Ascending aorta (tissue), 2 donors: ENCODE data around the gene CAMKMT. TPM values are rescaled to one million over a fixed set of nuclear protein-coding genes. Genes with fewer than 3 reads are reported as not detected.
"Not testable (repeated sequence)": the region's sequence is repeated elsewhere in the genome, so short reads cannot be mapped to it uniquely, and the experiment has no call there.

Experiments used
- DNase-seq, 2 donors: peaks; one replicate each; pipeline ENCODE4 v3.0.0-alpha.2; 2019; ENCODE audit warnings: low spot score in 2 of 2
- H3K27ac ChIP-seq, 2 donors: fragments of 200-600 bp; sonication (generic); one replicate each; pipeline ENCODE4 v1.5.1; 2016 to 2017; ENCODE audit warnings: mild to moderate bottlenecking in 1 of 2
- H3K27me3 ChIP-seq: fragments of 200-600 bp; sonication (generic); one replicate; pipeline ENCODE4 v1.5.1; 2017
- H3K36me3 ChIP-seq, 2 donors: fragments of 200-600 bp; sonication (generic); one replicate each; pipeline ENCODE4 v1.5.1; 2016
- H3K4me1 ChIP-seq, 2 donors: fragments of 200-600 bp; sonication (generic); one replicate each; pipeline ENCODE4 v1.5.1; 2016 to 2017; ENCODE audit warnings: mild to moderate bottlenecking in 1 of 2
- H3K4me3 ChIP-seq, 2 donors: fragments of 200-600 bp; sonication (generic); one replicate each; pipeline ENCODE4 v1.5.1; 2016 to 2017; ENCODE audit warnings: mild to moderate bottlenecking in 1 of 2
- H3K9me3 ChIP-seq, 2 donors: fragments of 200-600 bp; sonication (generic); one replicate each; pipeline ENCODE4 v1.5.1; 2016
- CTCF ChIP-seq, 3 experiments: fragments of 200-600 bp in 2 of 3; fragments of 450-650 bp in 1 of 3; sonication (generic) in 2 of 3; IDR thresholded peaks; one replicate each; pipeline ENCODE4 v1.5.1; 2016 to 2019; ENCODE audit warnings: antibody characterized with exemption in 3 of 3, mild to moderate bottlenecking in 1 of 3, moderate library complexity in 1 of 3
- intact Hi-C: fragments of 100-400 bp; cut with DNase I; formaldehyde crosslinking; loops from one replicate; pipeline ENCODE4 v1.15.1; 2023
- total RNA-seq: library from RNA; depleted of rRNA; stranded (reverse); fragments of >200 nt; gene quantifications from one replicate; pipeline ENCODE4 v1.1.0, GENCODE V29; 2016

The CAMKMT gene
- total RNA-seq, 1 donor from 2014 or later: 5.1 TPM

DNA sequence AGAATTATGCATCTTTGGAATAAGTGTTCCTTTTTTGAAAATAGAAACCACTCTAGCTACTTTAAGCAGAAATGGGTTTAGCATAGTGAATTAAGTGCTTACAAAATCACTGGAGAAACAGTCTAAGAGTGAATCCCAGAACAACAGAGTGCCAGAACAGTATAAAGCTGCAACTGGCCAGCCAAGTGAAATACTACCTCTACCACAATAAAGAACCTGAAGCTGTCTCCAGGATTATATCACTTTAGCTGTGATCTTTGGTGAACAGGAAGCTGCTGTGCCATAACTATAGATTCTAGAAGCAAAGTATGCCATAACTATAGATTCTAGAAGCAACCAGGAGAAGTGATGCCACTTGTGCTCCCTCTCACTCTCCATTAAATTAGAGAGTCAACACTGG is 7.6 kb downstream of the CAMKMT start:
- intact Hi-C loops: loop anchor here (10.0 kb wide), 1 partner anchor 285 kb away; no protein-coding TSS in a partner anchor

DNA sequence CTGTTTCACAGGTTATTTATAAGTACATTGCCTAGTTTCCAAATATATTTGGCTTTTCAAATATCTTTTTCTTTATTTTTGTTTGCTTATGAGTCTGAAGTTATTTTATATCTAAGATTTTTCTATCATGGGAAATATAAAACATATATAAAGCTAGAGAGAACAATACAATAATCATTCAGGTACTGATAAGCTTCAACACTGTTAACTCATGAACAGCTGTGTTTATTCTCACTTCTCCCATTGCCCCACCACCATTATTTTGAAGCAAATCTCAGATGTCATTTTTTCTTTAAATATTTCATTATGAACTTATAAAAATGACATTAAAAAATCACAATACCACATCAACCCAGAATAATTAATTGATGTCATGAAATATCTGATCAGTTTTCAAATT is 9.7 kb downstream of the CAMKMT start:
- DNase-seq: no peak
- no peaks in the 10 kb centered on the region for H3K4me1 ChIP-seq
- no peak overlapping the region for H3K4me3 ChIP-seq
- no peaks in the 10 kb centered on the region for H3K27me3 ChIP-seq
- H3K36me3 ChIP-seq: no peaks in the 10 kb centered on the region
- no peak for TF ChIP-seq CTCF (IDR thresholded peaks at IDR 0.05)
- intact Hi-C loops: no loop called here
- peaks cover 0 to 11% of the 10 kb centered on the region in 2 donors for H3K9me3 ChIP-seq
- no peak overlapping the region for H3K27ac ChIP-seq

More for the DNA sequence above, 7.6 kb downstream of the CAMKMT start:
- Histone ChIP-seq H3K9me3 (peaks cover 0 to 11% of the 10 kb centered on the region in 2 donors), H3K27me3 (no peaks in the 10 kb centered on the region), H3K4me3 (no peak overlapping the region), H3K36me3 (no peaks in the 10 kb centered on the region), H3K4me1 (no peaks in the 10 kb centered on the region), H3K27ac (no peak overlapping the region)
- DNase-seq: no peak
- no peak for TF ChIP-seq CTCF (IDR thresholded peaks at IDR 0.05)

- Histone ChIP-seq H3K36me3 (no peaks in the 10 kb centered on the region), H3K27ac (no peak overlapping the region), H3K9me3 (peaks cover 0 to 11% of the 10 kb centered on the region in 2 donors), H3K4me3 (no peak overlapping the region), H3K27me3 (no peaks in the 10 kb centered on the region), H3K4me1 (no peaks in the 10 kb centered on the region)
- intact Hi-C loops: no loop called here
- no peak for TF ChIP-seq CTCF (IDR thresholded peaks at IDR 0.05)
- DNase-seq: no peak
Observed at GRCh38 chr2:44372246-44372645, 10.5 kb downstream of the CAMKMT start.

DNA sequence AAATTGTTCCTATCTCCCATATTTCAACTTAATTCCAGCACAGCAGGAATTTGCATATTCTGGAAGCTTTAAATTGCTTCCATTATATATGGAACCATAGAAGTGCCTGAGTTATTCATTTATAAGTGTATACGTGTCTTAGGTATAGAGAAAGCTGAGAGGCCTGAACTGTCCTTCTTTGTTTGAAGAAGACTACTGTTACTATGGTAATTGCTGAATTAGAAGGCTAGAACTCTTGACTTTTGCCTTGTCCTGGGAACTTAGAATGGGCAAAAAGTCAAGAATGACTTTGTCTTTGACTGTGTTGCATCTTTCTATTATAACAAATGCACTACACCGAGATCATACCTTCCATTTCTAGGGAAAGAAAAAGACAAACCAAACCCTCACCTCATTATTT is 15.7 kb downstream of the CAMKMT start:
- intact Hi-C loops: no loop called here
- no peak for DNase-seq
- H3K27me3 ChIP-seq: no peaks in the 10 kb centered on the region
- TF ChIP-seq CTCF (IDR thresholded peaks at IDR 0.05): no peak
- no peaks in the 10 kb centered on the region for H3K4me1 ChIP-seq
- no peak overlapping the region for H3K27ac ChIP-seq
- peaks cover 0 to 2% of the 10 kb centered on the region in 2 donors for H3K36me3 ChIP-seq
- H3K9me3 ChIP-seq: no peaks in the 10 kb centered on the region
- H3K4me3 ChIP-seq: no peak overlapping the region

DNA sequence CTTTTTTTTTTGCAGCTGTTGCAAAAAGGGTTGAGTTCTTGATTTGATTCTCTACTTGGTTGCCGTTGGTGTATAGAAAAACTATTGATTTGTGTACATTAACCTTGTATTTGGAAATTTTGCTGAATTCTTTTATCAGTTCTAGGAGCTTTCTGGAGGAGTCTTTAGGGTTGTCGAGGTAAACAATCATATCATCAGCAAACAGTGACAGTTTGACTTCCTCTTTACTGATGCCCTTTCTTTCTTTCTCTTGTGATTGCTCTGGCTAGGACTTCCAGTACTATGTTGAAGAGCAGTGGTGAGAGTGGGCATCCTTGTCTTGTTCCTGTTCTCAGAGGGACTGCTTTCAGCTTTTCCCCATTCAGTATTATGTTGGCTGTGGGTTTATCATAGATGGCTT is 23.5 kb downstream of the CAMKMT start:
- H3K36me3 ChIP-seq, H3K9me3 ChIP-seq, H3K27me3 ChIP-seq, H3K4me1 ChIP-seq, DNase-seq, H3K4me3 ChIP-seq, intact Hi-C loops, H3K27ac ChIP-seq: not testable (repeated sequence)

DNA sequence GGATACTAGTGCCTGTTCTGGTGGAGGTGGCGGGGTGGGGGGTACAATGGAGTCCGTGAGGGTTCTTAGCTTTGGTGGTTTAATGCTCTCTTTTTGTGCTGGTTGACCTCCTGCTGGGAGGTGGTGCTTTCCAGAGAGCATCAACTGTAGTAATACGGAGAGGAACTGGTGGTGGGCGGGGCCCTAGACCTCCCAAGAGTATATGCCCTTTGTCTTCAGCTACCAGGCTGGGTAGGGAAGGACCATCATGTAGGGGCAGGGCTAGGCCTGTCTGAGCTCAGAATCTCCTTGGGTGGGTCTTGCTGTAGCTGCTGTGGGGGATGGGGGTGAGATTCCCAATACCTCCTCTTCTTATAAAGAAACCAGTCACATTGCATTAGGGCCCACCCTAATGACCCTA is 27.1 kb downstream of the CAMKMT start:
- no peaks in the 10 kb centered on the region for H3K27me3 ChIP-seq
- intact Hi-C loops: loop anchor here (2.0 kb wide), 1 partner anchor 566 kb away; no protein-coding TSS in a partner anchor
- no peak for TF ChIP-seq CTCF (IDR thresholded peaks at IDR 0.05)
- H3K4me3 ChIP-seq: no peak overlapping the region
- no peak for DNase-seq
- H3K27ac ChIP-seq: no peak overlapping the region
- H3K9me3 ChIP-seq: peaks cover 0 to 7% of the 10 kb centered on the region in 2 donors
- H3K4me1 ChIP-seq: no peaks in the 10 kb centered on the region
- no peaks in the 10 kb centered on the region for H3K36me3 ChIP-seq
